Choroid plexus epithelial cell (primary cell): ENCODE data around the gene PIK3R4.

ENCODE experiments used
- DNase-seq: peaks from one replicate; pipeline ENCODE4 v3.0.0-alpha.2; 2010; ENCODE audit warnings: low read depth
- H3K4me3 ChIP-seq: 2 replicates; pipeline ENCODE4 v1.5.1; 2011; ENCODE audit warnings: low read depth, mild to moderate bottlenecking, control low read depth, low read length, moderate library complexity
- CTCF ChIP-seq: conservative IDR thresholded peaks from 2 replicates; pipeline ENCODE4 v1.5.1; 2011; ENCODE audit warnings: low read depth, mild to moderate bottlenecking, control low read depth, inconsistent platforms, low read length, moderate library complexity

The PIK3R4 gene

GRCh38 chr3:130759692-130760338 is 13.2 kb upstream of the PIK3R4 start:
- no peak overlapping the region for H3K4me3 ChIP-seq
- TF ChIP-seq CTCF, result peak; percentile 87
- peak; percentile 78 for DNase-seq

DNA sequence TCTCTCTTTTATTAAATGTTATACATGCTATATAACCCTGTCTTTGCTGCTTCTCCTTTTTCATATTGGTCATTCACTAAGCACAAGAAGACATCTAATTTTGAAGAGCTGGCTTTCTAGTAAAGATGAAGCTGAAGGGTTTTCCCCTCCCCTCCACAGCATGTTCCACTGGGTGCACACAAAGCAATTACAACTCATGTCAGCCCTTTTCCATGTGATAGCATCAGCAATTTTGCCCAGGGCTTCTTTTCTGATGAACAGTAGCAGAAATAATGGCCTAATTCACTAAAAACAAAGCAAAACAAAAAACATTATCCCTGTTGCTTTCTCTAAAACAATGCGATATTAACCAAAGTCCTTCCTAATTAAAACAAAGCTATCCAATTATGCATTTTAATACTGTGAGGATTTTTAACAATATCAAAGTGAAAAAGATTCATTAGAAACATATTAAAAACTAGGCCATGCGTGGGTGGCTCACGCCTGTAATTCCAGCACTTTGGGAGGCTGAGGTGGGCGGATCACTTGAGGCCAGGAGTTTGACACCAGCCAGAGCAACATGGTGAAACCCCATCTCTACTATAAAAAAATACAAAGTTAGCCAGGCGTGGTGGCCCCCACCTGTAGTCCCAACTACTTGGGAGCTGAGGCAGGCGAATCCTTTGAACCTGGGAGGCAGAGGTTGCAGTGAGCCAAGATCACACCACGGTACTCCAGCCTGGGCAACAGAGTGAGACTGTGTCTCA is 12.2 kb upstream of the PIK3R4 start:
- no peak overlapping the region for H3K4me3 ChIP-seq
- no peak for TF ChIP-seq CTCF
- DNase-seq, result no peak

GRCh38 chr3:130757611-130758150 is 11.1 kb upstream of the PIK3R4 start:
- no peak overlapping the region for H3K4me3 ChIP-seq
- DNase-seq, result no peak
- no peak for TF ChIP-seq CTCF

- H3K4me3 ChIP-seq, result no peak overlapping the region
- no peak for DNase-seq
- no peak for TF ChIP-seq CTCF
Observed at GRCh38 chr3:130755666-130756065, 9.0 kb upstream of the PIK3R4 start.

DNA sequence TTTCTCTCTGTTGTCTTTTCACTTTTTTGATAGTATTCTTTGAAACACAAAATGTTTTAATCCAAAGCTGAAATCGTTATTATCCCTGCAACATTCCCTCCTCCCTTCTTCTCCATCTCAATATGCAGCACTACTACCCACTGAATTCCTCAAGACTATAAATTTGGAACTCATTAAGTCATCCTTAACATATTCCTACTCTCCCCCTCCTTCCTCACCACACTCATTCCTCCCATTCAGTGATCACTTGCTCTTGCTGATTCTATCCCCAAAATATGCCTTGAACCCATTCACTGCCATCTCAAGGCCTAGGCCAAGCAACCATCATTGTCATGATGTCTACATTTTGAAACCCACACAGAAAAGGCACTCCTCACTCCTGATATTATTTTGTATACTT is 2.4 kb upstream of the PIK3R4 start:
- H3K4me3 ChIP-seq, result no peak overlapping the region
- peak; percentile 16 for DNase-seq
- TF ChIP-seq CTCF, result no peak

- no peak for TF ChIP-seq CTCF
- peak; percentile 16 for DNase-seq
- H3K4me3 ChIP-seq, result peak overlapping the region; percentile 66
Observed at GRCh38 chr3:130748467-130748861, 1.8 kb upstream of the PIK3R4 start.
